Amniotic epithelial cell (primary cell): Measurements from ENCODE around the gene C10orf90.

ENCODE experiments used
- DNase-seq: peaks from one replicate; pipeline ENCODE4 v3.0.0-alpha.2; 2010; ENCODE audit warnings: low read depth

The C10orf90 gene

GRCh38 chr10:126632705-126633104 is 37.8 kb downstream of the C10orf90 start:
- no peak for DNase-seq

DNA sequence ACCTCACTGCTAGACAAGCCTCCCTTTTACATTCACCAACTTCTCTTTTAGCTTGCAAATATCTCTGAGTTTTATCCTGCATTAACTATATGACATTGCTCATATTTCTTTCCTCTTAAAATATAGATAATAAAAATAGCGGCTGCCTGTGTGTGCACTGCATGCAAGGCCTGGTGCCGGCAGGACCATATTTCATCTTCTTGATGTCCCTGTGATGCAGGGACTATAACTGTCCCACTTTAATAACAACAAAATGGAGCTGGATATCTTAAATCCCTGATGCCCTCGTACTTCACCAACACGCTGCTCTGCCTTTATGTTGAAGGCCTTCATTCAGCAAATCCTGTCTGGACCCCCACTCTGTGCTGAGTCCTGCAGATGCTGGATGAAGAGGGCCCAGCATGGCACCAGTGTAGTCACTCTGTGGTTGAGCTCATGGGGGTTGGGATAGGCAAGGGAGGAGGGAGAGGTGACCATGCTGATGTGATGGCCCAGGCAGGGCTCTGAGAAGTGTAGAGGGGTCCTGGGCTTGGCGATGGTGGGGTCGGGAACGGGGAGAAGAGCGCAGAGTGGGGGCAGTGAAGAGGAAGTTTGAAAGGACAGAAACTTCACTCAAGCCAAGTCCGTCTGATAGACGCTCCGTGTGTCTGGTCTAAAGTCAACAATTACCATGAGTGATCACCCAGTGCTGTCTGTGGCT is 40.4 kb downstream of the C10orf90 start:
- DNase-seq: no peak

DNA sequence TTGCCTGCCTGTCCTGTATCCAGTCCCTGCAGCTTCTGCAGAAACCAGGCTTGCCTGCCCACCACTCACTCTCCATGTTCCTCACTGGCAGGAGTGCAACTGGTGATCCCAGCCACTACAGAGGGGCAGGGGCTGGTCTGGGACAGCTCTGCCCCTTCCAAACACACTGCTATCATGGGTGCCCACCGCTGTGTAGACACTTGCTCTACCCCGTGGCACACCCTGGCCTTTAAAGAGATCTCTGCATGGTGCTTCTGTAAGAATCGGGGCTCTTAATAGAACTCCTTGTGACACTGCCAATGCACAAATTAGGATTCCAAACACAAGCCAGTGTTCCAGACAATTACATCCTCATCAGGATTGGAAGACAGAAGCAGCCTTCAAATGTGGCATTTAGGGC is 41.7 kb downstream of the C10orf90 start:
- DNase-seq: no peak

- no peak for DNase-seq
These were observed 48.6 kb downstream of the C10orf90 start for GRCh38 chr10:126621846-126622245.

DNA sequence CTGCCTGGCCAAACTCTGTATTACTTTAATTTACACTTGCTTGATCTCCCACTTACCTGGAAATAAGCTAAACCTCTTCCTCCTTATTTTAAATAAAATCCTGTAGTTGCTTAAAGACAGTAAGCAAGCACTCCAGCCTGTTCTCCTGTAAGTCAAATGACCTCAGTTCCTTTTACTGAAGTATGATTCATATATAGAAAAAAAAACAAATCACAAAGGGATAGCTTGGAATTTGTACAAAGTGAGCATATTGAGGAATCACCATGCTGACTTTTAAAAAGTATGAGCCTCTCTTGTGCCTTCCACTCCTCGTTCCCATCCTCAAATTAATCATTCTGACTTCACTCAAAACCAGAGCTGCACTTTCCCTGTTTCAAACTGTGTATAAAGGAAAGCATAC is 52.0 kb downstream of the C10orf90 start:
- no peak for DNase-seq

DNA sequence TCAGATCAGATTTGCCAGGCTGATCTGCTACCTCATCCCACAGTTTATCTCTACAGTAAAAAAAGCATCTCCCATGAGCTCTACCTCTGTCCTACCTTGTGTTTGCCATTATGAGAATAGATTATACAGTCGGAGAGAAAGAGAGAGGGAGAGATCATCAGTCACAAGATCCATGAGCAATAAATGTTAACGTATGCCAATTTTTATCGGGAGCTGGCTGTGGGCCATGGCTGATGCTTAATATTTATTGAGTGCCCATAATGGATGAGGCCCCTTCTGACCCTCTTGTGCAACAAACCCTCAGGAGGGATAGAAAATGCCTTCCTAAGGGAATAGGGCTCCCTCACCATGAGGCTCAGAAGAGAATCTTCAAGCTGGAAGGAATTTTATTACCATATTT is 52.8 kb downstream of the C10orf90 start:
- no peak for DNase-seq

DNA sequence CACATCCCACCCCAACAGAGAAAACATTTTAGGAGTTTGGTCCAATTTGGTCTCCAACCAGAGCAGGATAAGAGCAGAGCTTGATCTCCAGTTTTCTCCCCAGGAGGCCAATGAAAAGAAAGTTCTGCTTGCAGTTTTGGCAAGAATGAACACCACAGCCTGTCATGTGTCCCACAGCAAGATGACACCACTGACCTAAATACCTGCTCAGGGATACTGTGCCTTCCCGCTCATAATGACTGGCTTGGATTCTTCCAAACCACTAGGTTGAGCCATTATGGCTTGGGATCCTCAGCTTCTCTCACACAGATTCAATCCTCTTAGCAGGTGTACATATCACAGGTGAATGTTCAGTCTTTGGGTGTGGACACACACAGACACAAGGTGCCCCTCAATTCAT is 53.3 kb downstream of the C10orf90 start:
- no peak for DNase-seq

- no peak for DNase-seq
These were observed 53.8 kb downstream of the C10orf90 start for GRCh38 chr10:126616737-126617136.

- DNase-seq: no peak
These were observed 59.2 kb downstream of the C10orf90 start for GRCh38 chr10:126611303-126611702.

- DNase-seq: no peak
These were observed 60.9 kb downstream of the C10orf90 start for GRCh38 chr10:126609566-126609965.

DNA sequence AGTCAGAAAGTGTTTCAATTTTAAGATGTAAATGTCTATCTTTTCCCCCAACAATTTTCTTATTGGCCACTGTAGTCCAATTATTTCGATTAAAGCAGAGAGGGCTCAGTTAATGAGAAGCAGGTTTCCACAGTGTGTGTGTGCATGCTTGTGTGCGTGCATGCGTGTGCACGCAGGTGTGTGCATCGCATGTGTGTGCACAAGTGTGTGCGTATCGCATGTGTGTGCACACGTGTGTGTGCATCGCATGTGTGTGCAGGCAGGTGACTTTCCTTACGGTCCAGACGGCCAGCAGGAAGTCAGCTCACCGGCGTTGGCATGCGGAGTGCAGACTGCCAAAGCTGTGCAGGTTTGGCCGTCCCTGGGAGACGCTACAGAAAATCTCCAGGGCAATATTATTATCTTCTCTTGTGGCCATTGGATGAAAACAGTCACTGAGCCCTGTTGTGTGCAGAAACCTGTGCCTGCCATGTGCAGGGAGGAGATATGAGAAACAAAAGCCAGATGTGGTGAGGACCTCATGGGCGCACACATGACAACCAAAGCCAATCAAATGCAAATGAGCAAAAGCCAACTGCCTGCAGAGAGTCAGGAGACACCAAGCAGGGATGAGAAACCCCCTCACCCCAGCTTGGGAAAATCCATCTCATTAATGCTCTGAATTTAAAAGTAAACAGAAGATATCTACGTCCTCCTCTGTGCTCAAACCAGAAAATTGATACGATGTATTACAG is 70.4 kb downstream of the C10orf90 start:
- DNase-seq: no peak

DNA sequence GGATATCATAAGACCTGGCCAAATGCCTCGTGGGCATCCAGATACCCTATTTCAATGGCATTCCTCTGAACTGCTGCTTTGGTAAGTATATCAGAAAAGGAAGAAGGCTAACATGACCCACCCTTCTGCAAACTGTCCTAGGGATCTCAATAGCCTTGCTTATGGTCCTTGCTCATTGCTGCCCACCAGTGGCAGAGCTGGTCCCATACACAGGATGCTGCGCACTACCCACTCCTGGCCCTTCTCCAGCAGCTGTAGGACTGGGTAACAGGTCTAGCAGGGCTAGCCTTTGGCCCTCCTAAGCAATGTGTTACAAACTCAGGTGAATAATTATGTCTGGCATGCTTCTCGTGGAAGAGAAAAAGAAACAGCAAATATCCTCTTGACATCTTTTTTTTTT is 72.5 kb downstream of the C10orf90 start:
- DNase-seq: peak; percentile 1

DNA sequence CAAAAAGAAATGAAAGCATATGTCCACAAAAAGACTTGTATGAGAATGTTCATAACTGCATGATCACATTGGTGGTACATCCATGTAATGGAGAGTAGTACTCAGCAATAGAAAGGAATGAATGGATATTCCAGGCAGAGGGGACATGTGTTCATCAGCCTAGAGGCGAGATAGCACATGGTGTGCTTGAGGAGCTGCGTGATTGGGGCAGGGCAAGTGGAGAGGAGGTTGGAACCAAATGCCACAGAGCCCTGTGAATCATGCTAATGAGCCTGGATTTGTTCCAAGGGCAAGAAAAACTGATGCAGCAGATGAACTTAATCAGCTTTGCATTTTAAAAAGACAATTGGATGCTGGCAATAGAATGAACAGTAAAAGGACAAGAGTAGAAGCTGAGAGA is 73.3 kb downstream of the C10orf90 start:
- no peak for DNase-seq

GRCh38 chr10:126596472-126597016 is 73.9 kb downstream of the C10orf90 start:
- no peak for DNase-seq

DNA sequence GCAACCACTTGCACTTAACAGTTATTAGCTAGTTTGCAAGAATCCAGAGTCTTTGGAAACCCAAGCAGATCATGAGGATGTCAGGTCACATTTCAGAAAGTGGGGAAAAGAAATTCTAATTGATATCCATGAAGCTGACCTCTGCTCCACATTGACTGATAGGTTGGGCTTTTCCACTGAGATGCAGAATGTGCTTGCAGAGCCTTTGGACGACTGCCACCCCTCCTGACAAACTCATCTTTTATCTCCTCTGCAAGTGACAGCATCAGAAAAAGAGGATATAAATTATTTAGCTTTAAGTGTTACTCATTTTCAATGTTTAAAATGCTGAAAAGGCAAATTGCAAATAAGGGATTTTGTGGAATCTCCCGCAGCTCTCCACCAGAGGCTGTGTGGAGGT is 75.3 kb downstream of the C10orf90 start:
- DNase-seq: no peak

DNA sequence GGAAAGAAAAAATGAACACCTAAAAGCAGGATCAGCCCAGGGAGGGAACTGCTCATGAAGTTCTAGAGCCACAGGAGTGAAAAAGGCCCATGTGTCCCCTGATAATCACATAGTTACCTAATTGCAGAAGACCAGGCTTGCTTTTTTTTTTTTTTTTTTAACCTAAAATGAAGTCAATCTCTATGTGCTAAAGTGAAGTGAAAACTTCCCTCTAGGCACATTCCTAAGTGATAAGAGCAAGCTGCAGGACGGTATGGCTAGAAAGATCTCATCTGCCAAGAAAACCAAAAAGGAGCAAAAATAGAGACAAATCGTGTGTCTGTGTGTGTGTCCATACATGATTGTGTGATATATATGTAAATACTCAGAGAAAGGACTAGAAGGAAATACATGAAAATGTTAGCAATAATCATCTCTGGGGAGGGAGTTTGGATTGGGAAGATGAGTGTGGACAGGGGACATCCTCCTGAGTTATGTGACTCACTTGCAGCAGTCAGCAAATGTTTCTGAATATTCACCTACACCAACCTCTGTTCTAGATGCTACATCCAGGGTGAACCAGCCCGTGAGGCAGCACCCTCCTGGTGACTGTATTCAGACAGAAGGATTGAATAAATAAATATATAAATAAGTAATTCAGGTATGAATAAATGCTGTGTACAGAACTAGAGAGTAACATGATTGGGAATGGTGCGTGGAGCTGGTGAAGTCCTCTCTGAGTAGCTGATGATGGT is 76.4 kb downstream of the C10orf90 start:
- DNase-seq: no peak

- no peak for DNase-seq
These were observed 77.6 kb downstream of the C10orf90 start for GRCh38 chr10:126592901-126593300.

GRCh38 chr10:126588024-126588423 is 82.5 kb downstream of the C10orf90 start:
- DNase-seq: no peak

DNA sequence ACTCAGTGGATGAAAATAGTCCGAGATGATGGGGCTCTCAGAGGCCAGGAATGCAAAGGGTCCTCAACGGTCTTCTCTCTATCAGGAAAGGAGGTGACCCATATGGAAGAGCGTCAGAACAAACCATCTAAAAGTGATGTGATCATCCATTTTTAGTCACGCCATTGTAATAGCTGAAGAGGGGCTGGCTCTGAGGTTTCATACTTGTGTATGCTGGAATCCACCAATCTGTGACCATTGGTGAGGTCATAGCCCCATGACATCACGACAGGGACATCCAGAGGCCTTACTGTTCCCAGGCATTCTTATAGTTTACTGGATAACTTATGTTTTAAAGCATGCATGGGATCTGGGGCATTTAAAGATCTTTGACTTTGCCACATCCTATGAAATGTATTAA is 83.6 kb downstream of the C10orf90 start:
- DNase-seq: no peak

GRCh38 chr10:126586128-126586527 is 84.4 kb downstream of the C10orf90 start:
- DNase-seq: no peak

DNA sequence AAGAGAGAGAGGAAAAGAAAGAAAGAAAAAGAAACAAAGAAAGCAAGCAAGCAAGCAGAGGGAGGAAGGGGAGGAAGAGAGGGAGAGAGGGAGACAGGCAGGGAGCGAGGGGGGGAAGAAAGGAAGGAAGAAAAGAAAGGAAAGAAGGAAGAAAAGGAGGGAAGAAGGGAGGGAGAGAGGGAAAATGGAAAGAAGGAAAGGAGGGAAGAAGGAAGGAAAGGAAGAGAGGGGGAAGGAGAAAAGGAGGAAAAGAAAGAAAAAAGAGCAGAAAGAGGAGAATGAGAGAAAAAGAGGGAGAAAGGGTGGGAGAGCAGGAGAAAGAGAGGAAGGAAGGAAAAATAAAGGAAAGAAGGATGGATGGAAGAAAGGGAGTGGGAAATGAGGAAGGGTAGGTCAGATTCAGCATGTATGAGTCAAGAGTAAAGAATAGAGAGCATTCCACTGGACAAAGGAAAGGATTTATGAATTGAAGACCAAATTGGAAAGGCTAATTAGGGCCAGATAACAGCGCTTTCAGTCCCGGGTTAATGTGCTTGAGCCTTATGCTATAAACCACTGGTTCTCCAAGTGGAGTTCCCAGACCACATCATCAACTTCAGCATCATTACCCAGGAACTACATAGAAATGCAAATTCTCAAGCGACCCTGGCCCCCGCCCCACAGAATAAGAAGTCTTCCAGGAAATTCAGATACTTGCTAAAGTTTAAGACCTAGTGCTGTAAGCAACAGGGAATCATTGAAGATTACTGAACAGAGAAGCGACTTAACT is 85.1 kb downstream of the C10orf90 start:
- DNase-seq: no peak

GRCh38 chr10:126584836-126585235 is 85.7 kb downstream of the C10orf90 start:
- DNase-seq: no peak
